Uterus (tissue), 2 donors: ENCODE results near the gene MSMP.

Source experiments
- POLR2A ChIP-seq, 2 donors: fragments of 450-650 bp; IDR thresholded peaks; one replicate each; pipeline ENCODE4 v1.6.1; 2016; ENCODE audit warnings: antibody characterized with exemption in 2 of 2, mild to moderate bottlenecking in 1 of 2, moderate library complexity in 1 of 2
- TF ChIP-seq, protein P1 (sequence below), 4 experiments: fragments of 200-600 bp in 2 of 4; fragments of 450-650 bp in 2 of 4; sonication (generic) in 2 of 4; IDR thresholded peaks; one replicate each; pipeline ENCODE4 v1.5.1; 2016 to 2019; ENCODE audit warnings: antibody characterized with exemption in 4 of 4, mild to moderate bottlenecking in 2 of 4, moderate library complexity in 1 of 4

DNA sequence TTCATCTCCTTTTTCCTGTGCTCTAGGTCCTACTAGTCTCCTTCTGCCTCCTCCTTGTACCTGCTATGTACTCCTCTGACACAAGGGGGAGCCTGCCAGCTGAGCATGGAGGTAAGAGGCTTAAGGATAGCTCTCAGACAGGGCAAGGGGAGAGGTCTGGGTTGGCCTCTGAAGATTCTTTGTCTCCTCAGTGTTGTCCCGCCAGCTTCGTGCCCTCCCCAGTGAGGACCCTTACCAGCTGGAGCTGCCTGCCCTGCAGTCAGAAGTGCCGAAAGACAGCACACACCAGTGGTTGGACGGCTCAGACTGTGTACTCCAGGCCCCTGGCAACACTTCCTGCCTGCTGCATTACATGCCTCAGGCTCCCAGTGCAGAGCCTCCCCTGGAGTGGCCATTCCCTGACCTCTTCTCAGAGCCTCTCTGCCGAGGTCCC lies 17.9 kb downstream of the MSMP start:
- TF ChIP-seq, protein P1, sequence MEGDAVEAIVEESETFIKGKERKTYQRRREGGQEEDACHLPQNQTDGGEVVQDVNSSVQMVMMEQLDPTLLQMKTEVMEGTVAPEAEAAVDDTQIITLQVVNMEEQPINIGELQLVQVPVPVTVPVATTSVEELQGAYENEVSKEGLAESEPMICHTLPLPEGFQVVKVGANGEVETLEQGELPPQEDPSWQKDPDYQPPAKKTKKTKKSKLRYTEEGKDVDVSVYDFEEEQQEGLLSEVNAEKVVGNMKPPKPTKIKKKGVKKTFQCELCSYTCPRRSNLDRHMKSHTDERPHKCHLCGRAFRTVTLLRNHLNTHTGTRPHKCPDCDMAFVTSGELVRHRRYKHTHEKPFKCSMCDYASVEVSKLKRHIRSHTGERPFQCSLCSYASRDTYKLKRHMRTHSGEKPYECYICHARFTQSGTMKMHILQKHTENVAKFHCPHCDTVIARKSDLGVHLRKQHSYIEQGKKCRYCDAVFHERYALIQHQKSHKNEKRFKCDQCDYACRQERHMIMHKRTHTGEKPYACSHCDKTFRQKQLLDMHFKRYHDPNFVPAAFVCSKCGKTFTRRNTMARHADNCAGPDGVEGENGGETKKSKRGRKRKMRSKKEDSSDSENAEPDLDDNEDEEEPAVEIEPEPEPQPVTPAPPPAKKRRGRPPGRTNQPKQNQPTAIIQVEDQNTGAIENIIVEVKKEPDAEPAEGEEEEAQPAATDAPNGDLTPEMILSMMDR (IDR thresholded peaks at IDR 0.05): peak; percentile 54 to 82 (median 67)
- no peak for TF ChIP-seq POLR2A (IDR thresholded peaks at IDR 0.05)
